ENCODE data around the gene KRT76. TPM values are rescaled to one million over a fixed set of nuclear protein-coding genes. Genes with fewer than 3 reads are reported as not detected.

Gene KRT76
- polyA plus RNA-seq, 1 donor (not counting 4 experiments of a cell fraction or from before 2014, with no cell fraction given): not detected

DNA sequence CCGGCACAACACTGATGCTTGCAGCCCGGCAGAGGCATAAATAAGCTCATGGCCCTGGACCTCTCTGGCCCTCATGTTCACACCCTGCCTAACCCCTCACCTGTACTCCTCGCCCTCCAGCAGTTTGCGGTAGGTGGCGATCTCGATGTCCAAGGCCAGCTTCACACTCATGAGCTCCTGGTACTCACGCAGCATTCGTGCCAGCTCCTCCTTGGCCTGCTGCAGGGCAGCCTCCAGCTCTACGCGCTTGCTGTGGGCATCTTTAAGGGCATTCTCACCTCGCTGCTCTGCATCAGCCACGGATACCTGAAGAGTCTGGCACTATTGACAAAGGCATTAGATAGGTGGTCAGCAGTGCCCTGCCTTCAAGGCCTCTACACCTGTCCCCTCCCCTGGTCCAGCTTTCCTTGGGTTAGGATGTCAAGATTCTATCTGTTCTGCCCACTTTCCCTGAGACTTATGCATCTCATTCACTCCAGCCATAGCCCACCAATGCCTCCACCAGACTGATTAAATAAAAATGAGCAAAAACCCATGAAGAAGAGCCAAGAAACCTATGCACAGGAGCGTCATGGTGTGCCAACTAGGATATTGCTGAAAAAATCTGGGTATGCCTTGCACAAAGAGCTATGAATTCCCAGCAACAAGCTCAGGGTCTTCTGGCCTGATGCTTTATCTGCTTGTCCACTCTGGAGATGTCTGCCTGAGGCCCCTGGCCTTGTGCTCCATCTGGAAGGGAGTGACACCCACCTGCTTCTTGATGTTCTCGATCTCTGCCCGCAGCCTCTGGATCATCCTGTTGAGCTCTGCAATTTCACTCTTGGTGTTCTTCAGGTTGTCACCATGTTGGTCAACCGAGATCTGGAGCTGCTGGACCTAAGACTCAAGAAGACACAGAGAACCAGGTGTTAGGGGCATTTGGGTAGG lies 30.7 kb upstream of the KRT76 start:
- no peak for TF ChIP-seq EZH2 (IDR thresholded peaks at IDR 0.05; ENCODE audit: low read length)
- TF ChIP-seq CTCF (optimal IDR thresholded peaks at IDR 0.05 in 1 of 3, IDR thresholded peaks at IDR 0.05 in 1 of 3, conservative IDR thresholded peaks at IDR 0.05 in 1 of 3; ENCODE audit: extremely low read depth in 1 of 3, insufficient read depth in 2 of 3, low read length in 3 of 3): no peak
- dilution Hi-C loops (cut with MboI; ENCODE audit: extremely low pct_ligation_motif_present, low sequenced_read_pairs): no loop called here
- Histone ChIP-seq H3K27me3 (ENCODE audit: control insufficient read depth, extremely low read depth, insufficient read depth, low read length) (peaks cover 28% of the 10 kb centered on the region), H3K4me1 (ENCODE audit: control insufficient read depth, extremely low read depth, insufficient read depth, low read length) (no peaks in the 10 kb centered on the region), H3K9ac (ENCODE audit: control insufficient read depth, extremely low read depth, insufficient read depth, low read length) (no peak overlapping the region), H3K4me2 (ENCODE audit: control insufficient read depth, extremely low read depth, insufficient read depth, low read depth, low read length) (no peak overlapping the region), H3K27ac (ENCODE audit: control insufficient read depth, insufficient read depth, low read length) (no peak overlapping the region), H3K4me3 (ENCODE audit: control insufficient read depth in 2 of 3, extremely low read depth in 1 of 3, insufficient read depth in 2 of 3, low read depth in 1 of 3, low read length in 3 of 3) (no peak overlapping the region), H4K20me1 (ENCODE audit: control insufficient read depth, extremely low read depth, insufficient read depth, low read length) (no peaks in the 10 kb centered on the region), H2AFZ (ENCODE audit: control insufficient read depth, low read length) (no peak overlapping the region), H3K79me2 (ENCODE audit: control insufficient read depth, insufficient read depth, low read length) (no peaks in the 10 kb centered on the region), H3K9me1 (ENCODE audit: control insufficient read depth, extremely low read depth, insufficient read depth, low read length) (no peaks in the 10 kb centered on the region), H3K9me3 (ENCODE audit: control insufficient read depth, low read depth, low read length) (no peaks in the 10 kb centered on the region), H3K36me3 (ENCODE audit: control insufficient read depth in 2 of 2, extremely low read depth in 1 of 2, insufficient read depth in 2 of 2, low read length in 2 of 2) (no peaks in the 10 kb centered on the region)
- DNase-seq (ENCODE audit: low read depth, low spot score): no peak
- no peak for FAIRE-seq

DNA sequence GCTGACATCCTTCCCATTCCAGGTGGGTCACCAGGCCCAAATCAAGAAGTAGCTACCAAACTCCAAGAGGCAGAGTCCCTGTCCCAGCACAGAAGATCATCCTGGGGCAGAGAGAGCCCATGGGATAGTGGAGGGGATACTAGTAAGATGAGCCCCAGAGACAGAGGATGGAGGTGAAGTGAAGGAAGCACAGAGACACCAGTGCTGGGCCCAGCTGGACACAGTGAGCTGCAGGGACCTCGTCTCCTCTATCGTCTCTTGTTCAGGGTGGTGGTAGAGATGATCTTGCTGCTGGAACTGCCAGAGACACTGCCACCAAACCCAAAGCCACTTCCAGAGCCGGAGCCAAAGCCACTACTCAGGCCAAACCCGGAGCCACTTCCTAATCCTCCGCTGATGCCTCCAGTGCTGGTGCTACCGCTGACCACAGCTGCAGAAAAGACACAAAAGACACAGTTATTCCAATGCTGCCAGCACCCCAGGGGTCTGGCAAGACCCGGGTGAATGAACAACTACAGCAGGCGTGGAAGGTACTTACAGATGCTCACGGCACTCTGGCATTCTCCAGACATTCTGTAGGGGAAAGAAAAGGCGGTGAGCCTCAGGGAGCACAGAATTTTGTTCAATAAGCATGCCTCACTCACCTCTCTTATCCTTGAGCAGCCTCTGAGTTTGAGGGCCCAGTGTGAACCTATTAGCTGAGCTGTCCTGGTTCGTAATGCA lies 29.8 kb upstream of the KRT76 start:
- no peak overlapping the region for H3K4me3 ChIP-seq (ENCODE audit: control insufficient read depth in 2 of 3, extremely low read depth in 1 of 3, insufficient read depth in 2 of 3, low read depth in 1 of 3, low read length in 3 of 3)
- no peak overlapping the region for H3K4me2 ChIP-seq (ENCODE audit: control insufficient read depth, extremely low read depth, insufficient read depth, low read depth, low read length)
- H4K20me1 ChIP-seq (ENCODE audit: control insufficient read depth, extremely low read depth, insufficient read depth, low read length): no peaks in the 10 kb centered on the region
- no peaks in the 10 kb centered on the region for H3K79me2 ChIP-seq (ENCODE audit: control insufficient read depth, insufficient read depth, low read length)
- FAIRE-seq: no peak
- no peak for TF ChIP-seq EZH2 (IDR thresholded peaks at IDR 0.05; ENCODE audit: low read length)
- no peak for TF ChIP-seq CTCF (optimal IDR thresholded peaks at IDR 0.05 in 1 of 3, IDR thresholded peaks at IDR 0.05 in 1 of 3, conservative IDR thresholded peaks at IDR 0.05 in 1 of 3; ENCODE audit: extremely low read depth in 1 of 3, insufficient read depth in 2 of 3, low read length in 3 of 3)
- H3K9me1 ChIP-seq (ENCODE audit: control insufficient read depth, extremely low read depth, insufficient read depth, low read length): no peaks in the 10 kb centered on the region
- H3K27me3 ChIP-seq (ENCODE audit: control insufficient read depth, extremely low read depth, insufficient read depth, low read length): peaks cover 24% of the 10 kb centered on the region
- no peaks in the 10 kb centered on the region for H3K36me3 ChIP-seq (ENCODE audit: control insufficient read depth in 2 of 2, extremely low read depth in 1 of 2, insufficient read depth in 2 of 2, low read length in 2 of 2)
- H3K27ac ChIP-seq (ENCODE audit: control insufficient read depth, insufficient read depth, low read length): no peak overlapping the region
- dilution Hi-C loops (cut with MboI; ENCODE audit: extremely low pct_ligation_motif_present, low sequenced_read_pairs): no loop called here
- DNase-seq (ENCODE audit: low read depth, low spot score): no peak
- H2AFZ ChIP-seq (ENCODE audit: control insufficient read depth, low read length): no peak overlapping the region
- H3K4me1 ChIP-seq (ENCODE audit: control insufficient read depth, extremely low read depth, insufficient read depth, low read length): no peaks in the 10 kb centered on the region
- no peak overlapping the region for H3K9ac ChIP-seq (ENCODE audit: control insufficient read depth, extremely low read depth, insufficient read depth, low read length)
- H3K9me3 ChIP-seq (ENCODE audit: control insufficient read depth, low read depth, low read length): no peaks in the 10 kb centered on the region
